ENCODE results near the gene LRRK1.

Gene LRRK1

GRCh38 chr15:100885116-100885515, 34.0 kb upstream of the LRRK1 start:
- Histone ChIP-seq H3K27me3 (ENCODE audit: low read depth, low read length) (peaks cover 28% of the 10 kb centered on the region), H3K27ac (ENCODE audit: low read length) (no peak overlapping the region), H3K9ac (ENCODE audit: low read length) (no peak overlapping the region), H3K9me3 (ENCODE audit: insufficient read depth, low read length) (no peaks in the 10 kb centered on the region), H3K4me2 (ENCODE audit: low read length) (no peak overlapping the region), H3K4me3 (ENCODE audit: low read length) (no peak overlapping the region), H2AFZ (ENCODE audit: low read depth, low read length) (no peak overlapping the region), H3K4me1 (ENCODE audit: low read length) (no peaks in the 10 kb centered on the region), H4K20me1 (ENCODE audit: insufficient read depth, low read length) (no peaks in the 10 kb centered on the region), H3K36me3 (replicated peaks; ENCODE audit: low read depth, low read length) (no peaks in the 10 kb centered on the region), H3K79me2 (ENCODE audit: low read length) (no peaks in the 10 kb centered on the region)
- no peak for TF ChIP-seq EZH2phosphoT487 (IDR thresholded peaks at IDR 0.05; ENCODE audit: low read depth)
- no peak for TF ChIP-seq CTCF (IDR thresholded peaks at IDR 0.05; ENCODE audit: low read depth, low read length)

GRCh38 chr15:100885811-100886210, 33.3 kb upstream of the LRRK1 start:
- peaks cover 33% of the 10 kb centered on the region for H3K27me3 ChIP-seq (ENCODE audit: low read depth, low read length)
- no peaks in the 10 kb centered on the region for H4K20me1 ChIP-seq (ENCODE audit: insufficient read depth, low read length)
- H3K79me2 ChIP-seq (ENCODE audit: low read length) = no peaks in the 10 kb centered on the region
- H2AFZ ChIP-seq (ENCODE audit: low read depth, low read length) = no peak overlapping the region
- H3K4me2 ChIP-seq (ENCODE audit: low read length) = no peak overlapping the region
- H3K27ac ChIP-seq (ENCODE audit: low read length) = no peak overlapping the region
- H3K36me3 ChIP-seq (replicated peaks; ENCODE audit: low read depth, low read length) = no peaks in the 10 kb centered on the region
- H3K9me3 ChIP-seq (ENCODE audit: insufficient read depth, low read length) = no peaks in the 10 kb centered on the region
- no peak overlapping the region for H3K9ac ChIP-seq (ENCODE audit: low read length)
- TF ChIP-seq CTCF (IDR thresholded peaks at IDR 0.05; ENCODE audit: low read depth, low read length) (no peak), EZH2phosphoT487 (IDR thresholded peaks at IDR 0.05; ENCODE audit: low read depth) (no peak)
- no peak overlapping the region for H3K4me3 ChIP-seq (ENCODE audit: low read length)
- no peaks in the 10 kb centered on the region; the same call in 1 of the 2 replicates for H3K4me1 ChIP-seq (ENCODE audit: low read length)

- H3K79me2 ChIP-seq (ENCODE audit: low read length) = no peaks in the 10 kb centered on the region
- H3K9me3 ChIP-seq (ENCODE audit: insufficient read depth, low read length) = no peaks in the 10 kb centered on the region
- H4K20me1 ChIP-seq (ENCODE audit: insufficient read depth, low read length) = no peaks in the 10 kb centered on the region
- TF ChIP-seq CTCF (IDR thresholded peaks at IDR 0.05; ENCODE audit: low read depth, low read length) = no peak
- no peak for TF ChIP-seq EZH2phosphoT487 (IDR thresholded peaks at IDR 0.05; ENCODE audit: low read depth)
- no peak overlapping the region for H3K9ac ChIP-seq (ENCODE audit: low read length)
- no peak overlapping the region for H3K4me2 ChIP-seq (ENCODE audit: low read length)
- H3K27me3 ChIP-seq (ENCODE audit: low read depth, low read length) = peaks cover 38% of the 10 kb centered on the region
- no peak overlapping the region for H2AFZ ChIP-seq (ENCODE audit: low read depth, low read length)
- H3K4me1 ChIP-seq (ENCODE audit: low read length) = no peaks in the 10 kb centered on the region; the same call in 1 of the 2 replicates
- H3K36me3 ChIP-seq (replicated peaks; ENCODE audit: low read depth, low read length) = no peaks in the 10 kb centered on the region
- no peak overlapping the region for H3K4me3 ChIP-seq (ENCODE audit: low read length)
- H3K27ac ChIP-seq (ENCODE audit: low read length) = no peak overlapping the region
Observed at GRCh38 chr15:100887211-100887913, 31.8 kb upstream of the LRRK1 start.

- Histone ChIP-seq H3K9me3 (ENCODE audit: insufficient read depth, low read length) (no peaks in the 10 kb centered on the region), H3K4me1 (ENCODE audit: low read length) (no peaks in the 10 kb centered on the region; the same call in 1 of the 2 replicates), H3K27me3 (ENCODE audit: low read depth, low read length) (peaks cover 47% of the 10 kb centered on the region), H3K36me3 (replicated peaks; ENCODE audit: low read depth, low read length) (no peaks in the 10 kb centered on the region), H3K4me3 (ENCODE audit: low read length) (no peak overlapping the region), H3K9ac (ENCODE audit: low read length) (no peak overlapping the region), H3K27ac (ENCODE audit: low read length) (no peak overlapping the region), H4K20me1 (ENCODE audit: insufficient read depth, low read length) (no peaks in the 10 kb centered on the region), H2AFZ (ENCODE audit: low read depth, low read length) (no peak overlapping the region), H3K4me2 (ENCODE audit: low read length) (no peak overlapping the region), H3K79me2 (ENCODE audit: low read length) (no peaks in the 10 kb centered on the region)
- TF ChIP-seq EZH2phosphoT487 (IDR thresholded peaks at IDR 0.05; ENCODE audit: low read depth) = no peak
- no peak for TF ChIP-seq CTCF (IDR thresholded peaks at IDR 0.05; ENCODE audit: low read depth, low read length)
Observed at GRCh38 chr15:100889385-100890050, 29.6 kb upstream of the LRRK1 start.

All from OCI-LY3 (cell line).